Loucy (cell line): Measurements from ENCODE around the gene PYGB.

Experiments
- H2AFZ ChIP-seq: fragments of 200-600 bp; sonication (generic); 2 replicates; pipeline ENCODE4 v1.6.0; 2016; ENCODE audit warnings: antibody characterized with exemption, mild to moderate bottlenecking, low read length, moderate library complexity
- H3F3A ChIP-seq: fragments of 200-600 bp; 2 replicates; pipeline ENCODE4 v1.6.0; 2016; ENCODE audit warnings: antibody characterized with exemption, low read depth, mild to moderate bottlenecking
- H3K27me3 ChIP-seq: fragments of 200-600 bp; sonication (generic); 2 replicates; pipeline ENCODE4 v1.6.1; 2014; ENCODE audit warnings: low read length, mild to moderate bottlenecking; ENCODE audit not compliant: insufficient read depth, poor library complexity, severe bottlenecking
- H3K36me3 ChIP-seq: fragments of 200-600 bp; sonication (generic); 2 replicates; pipeline ENCODE4 v1.6.1; 2016; ENCODE audit warnings: low read length; ENCODE audit not compliant: insufficient read depth
- H3K4me1 ChIP-seq: fragments of 200-600 bp; sonication (generic); 2 replicates; pipeline ENCODE4 v1.5.1; 2014; ENCODE audit warnings: low read length, mild to moderate bottlenecking; ENCODE audit not compliant: insufficient read depth, poor library complexity, severe bottlenecking
- H3K4me2 ChIP-seq: fragments of 200-600 bp; sonication (generic); 2 replicates; pipeline ENCODE4 v1.6.0; 2014; ENCODE audit warnings: antibody characterized with exemption, low read length, low read depth, mild to moderate bottlenecking; ENCODE audit not compliant: poor library complexity, severe bottlenecking
- H3K4me3 ChIP-seq: fragments of 200-600 bp; sonication (generic); 2 replicates; pipeline ENCODE4 v1.5.1; 2014; ENCODE audit warnings: low read length, mild to moderate bottlenecking, mixed read lengths; ENCODE audit not compliant: poor library complexity, severe bottlenecking
- H3K79me2 ChIP-seq: fragments of 200-600 bp; sonication (generic); 2 replicates; pipeline ENCODE4 v1.6.1; 2014; ENCODE audit warnings: low read length; ENCODE audit not compliant: insufficient read depth
- H3K9ac ChIP-seq: fragments of 200-600 bp; sonication (generic); 2 replicates; pipeline ENCODE4 v1.6.0; 2014; ENCODE audit warnings: mild to moderate bottlenecking, low read depth, low read length, moderate library complexity; ENCODE audit not compliant: poor library complexity, severe bottlenecking
- H3K9me2 ChIP-seq: fragments of 200-600 bp; sonication (generic); replicated peaks from 2 replicates; pipeline ENCODE4 v1.6.1; 2016; ENCODE audit warnings: low read depth, low read length, mixed read lengths
- H3K9me3 ChIP-seq: fragments of 200-600 bp; sonication (generic); 2 replicates; pipeline ENCODE4 v1.6.1; 2014; ENCODE audit warnings: mild to moderate bottlenecking, antibody characterized with exemption, low read length, low read depth; ENCODE audit not compliant: insufficient read depth
- H4K20me1 ChIP-seq: fragments of 200-600 bp; sonication (generic); 2 replicates; pipeline ENCODE4 v1.6.0; 2014; ENCODE audit warnings: antibody characterized with exemption, low read length, mild to moderate bottlenecking; ENCODE audit not compliant: insufficient read depth, poor library complexity, severe bottlenecking
- CTCF ChIP-seq: fragments of 200-600 bp; sonication (generic); conservative IDR thresholded peaks from 2 replicates; pipeline ENCODE4 v1.5.1; 2014; ENCODE audit warnings: mild to moderate bottlenecking, antibody characterized with exemption, low read length
- EZH2phosphoT487 ChIP-seq: fragments of 200-600 bp; IDR thresholded peaks from 2 replicates; pipeline ENCODE4 v1.6.1; 2018; ENCODE audit warnings: antibody characterized with exemption, mild to moderate bottlenecking, moderate library complexity, borderline replicate concordance

Gene PYGB

GRCh38 chr20:25218109-25218486, 29.8 kb upstream of the PYGB start:
- Histone ChIP-seq H3F3A (no peaks in the 10 kb centered on the region), H3K27me3 (no peaks in the 10 kb centered on the region), H3K9me3 (no peaks in the 10 kb centered on the region), H3K36me3 (peaks cover 29% of the 10 kb centered on the region; the same call in 1 of the 2 replicates), H4K20me1 (no peaks in the 10 kb centered on the region), H3K4me2 (no peak overlapping the region), H3K4me3 (no peak overlapping the region), H3K4me1 (no peaks in the 10 kb centered on the region), H2AFZ (no peak overlapping the region), H3K79me2 (no peaks in the 10 kb centered on the region), H3K9me2 (no peaks in the 10 kb centered on the region), H3K9ac (no peak overlapping the region)
- TF ChIP-seq EZH2phosphoT487, result no peak
- no peak for TF ChIP-seq CTCF

- Histone ChIP-seq H3K9me2 (no peaks in the 10 kb centered on the region), H3F3A (no peaks in the 10 kb centered on the region), H3K9ac (no peak overlapping the region), H3K4me3 (no peak overlapping the region), H3K36me3 (peaks cover 25% of the 10 kb centered on the region; the same call in 1 of the 2 replicates), H3K9me3 (no peaks in the 10 kb centered on the region), H3K79me2 (no peaks in the 10 kb centered on the region), H3K4me2 (no peak overlapping the region), H3K27me3 (no peaks in the 10 kb centered on the region), H2AFZ (no peak overlapping the region), H3K4me1 (no peaks in the 10 kb centered on the region), H4K20me1 (no peaks in the 10 kb centered on the region)
- TF ChIP-seq CTCF (no peak), EZH2phosphoT487 (no peak)
Measured at GRCh38 chr20:25218492-25218891, 29.4 kb upstream of the PYGB start.

- H3K27me3 ChIP-seq, result no peaks in the 10 kb centered on the region
- H3K36me3 ChIP-seq, result peaks cover 22% of the 10 kb centered on the region; the same call in 1 of the 2 replicates
- H3K4me2 ChIP-seq, result no peak overlapping the region
- H2AFZ ChIP-seq, result no peak overlapping the region
- no peaks in the 10 kb centered on the region for H3K9me2 ChIP-seq
- no peaks in the 10 kb centered on the region for H3F3A ChIP-seq
- H3K4me1 ChIP-seq, result no peaks in the 10 kb centered on the region
- H3K4me3 ChIP-seq, result no peak overlapping the region
- no peaks in the 10 kb centered on the region for H3K9me3 ChIP-seq
- TF ChIP-seq EZH2phosphoT487, result no peak
- TF ChIP-seq CTCF, result no peak
- H4K20me1 ChIP-seq, result no peaks in the 10 kb centered on the region
- H3K79me2 ChIP-seq, result no peaks in the 10 kb centered on the region
- no peak overlapping the region for H3K9ac ChIP-seq
Measured at GRCh38 chr20:25219365-25219764, 28.5 kb upstream of the PYGB start.
